SK-N-MC (cell line): ENCODE measurements around the gene POLR3E.

ENCODE experiments used
- FOXP2 ChIP-seq: optimal IDR thresholded peaks from 2 replicates; pipeline ENCODE3; 2011; ENCODE audit warnings: mild to moderate bottlenecking, moderate library complexity; ENCODE audit not compliant: insufficient read depth; ENCODE audit errors: extremely low read length, control extremely low read depth
- POLR2AphosphoS5 ChIP-seq: IDR thresholded peaks from 2 replicates; pipeline ENCODE4 v1.6.1; 2012; ENCODE audit warnings: mild to moderate bottlenecking, low read depth, low read length, borderline replicate concordance

GRCh38 chr16:22291020-22291419 lies 6.2 kb upstream of the POLR3E start:
- TF ChIP-seq FOXP2 (no peak), POLR2AphosphoS5 (no peak)
